SK-N-MC (cell line): ENCODE data around the gene OPCML.

Source experiments
- EZH2 ChIP-seq: fragments of 200-600 bp; sonication (generic); IDR thresholded peaks from one replicate; pipeline ENCODE4 v1.6.1; 2017; ENCODE audit warnings: antibody characterized with exemption
- POLR2AphosphoS5 ChIP-seq: IDR thresholded peaks from 2 replicates; pipeline ENCODE4 v1.6.1; 2012; ENCODE audit warnings: mild to moderate bottlenecking, low read depth, low read length, borderline replicate concordance

DNA sequence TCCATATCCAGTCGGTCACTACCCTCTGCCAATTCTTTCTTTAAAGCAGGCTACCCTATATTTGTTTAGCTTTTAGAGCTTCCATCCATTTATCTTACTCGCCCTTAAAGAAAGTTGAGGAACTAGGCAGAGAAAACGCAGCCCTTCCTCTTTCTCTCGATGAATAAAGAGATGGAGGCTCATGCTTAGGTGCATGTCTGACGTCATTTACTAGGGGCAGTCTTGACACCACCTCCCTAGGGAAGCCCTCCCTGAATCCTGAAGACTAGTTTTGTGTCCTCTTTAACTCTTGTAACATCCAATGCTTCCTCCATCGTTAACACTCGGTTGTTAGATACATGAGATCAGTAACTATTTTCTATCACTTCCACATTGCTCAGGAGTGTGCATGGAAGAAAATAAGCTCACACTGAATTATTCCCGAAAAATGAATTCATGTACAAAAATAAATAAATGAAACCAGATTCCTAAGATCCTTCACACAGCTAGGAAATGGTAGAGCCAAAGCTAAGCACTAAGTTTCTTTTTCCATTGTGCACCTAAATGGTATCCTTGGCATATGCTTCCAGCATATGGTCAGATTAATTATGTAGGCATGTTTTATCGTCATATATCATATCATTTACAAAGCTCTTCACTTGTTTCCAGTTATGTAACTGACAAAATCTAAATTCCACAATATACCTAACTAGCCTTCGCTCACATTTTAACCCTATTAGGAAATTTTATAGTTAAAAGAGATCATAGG, 291.2 kb downstream of the OPCML start:
- TF ChIP-seq EZH2 (no peak), POLR2AphosphoS5 (no peak)
